ENCODE results near the gene ZNF3. TPM values are rescaled to one million over a fixed set of nuclear protein-coding genes. Genes with fewer than 3 reads are reported as not detected.

ZNF3 gene
- total and polyA plus RNA-seq, 9 of the 15 experiments (the other 6 are each of a cell fraction or from before 2014, with no cell fraction given): 30.0 to 64.9 (median 51.5) TPM

DNA sequence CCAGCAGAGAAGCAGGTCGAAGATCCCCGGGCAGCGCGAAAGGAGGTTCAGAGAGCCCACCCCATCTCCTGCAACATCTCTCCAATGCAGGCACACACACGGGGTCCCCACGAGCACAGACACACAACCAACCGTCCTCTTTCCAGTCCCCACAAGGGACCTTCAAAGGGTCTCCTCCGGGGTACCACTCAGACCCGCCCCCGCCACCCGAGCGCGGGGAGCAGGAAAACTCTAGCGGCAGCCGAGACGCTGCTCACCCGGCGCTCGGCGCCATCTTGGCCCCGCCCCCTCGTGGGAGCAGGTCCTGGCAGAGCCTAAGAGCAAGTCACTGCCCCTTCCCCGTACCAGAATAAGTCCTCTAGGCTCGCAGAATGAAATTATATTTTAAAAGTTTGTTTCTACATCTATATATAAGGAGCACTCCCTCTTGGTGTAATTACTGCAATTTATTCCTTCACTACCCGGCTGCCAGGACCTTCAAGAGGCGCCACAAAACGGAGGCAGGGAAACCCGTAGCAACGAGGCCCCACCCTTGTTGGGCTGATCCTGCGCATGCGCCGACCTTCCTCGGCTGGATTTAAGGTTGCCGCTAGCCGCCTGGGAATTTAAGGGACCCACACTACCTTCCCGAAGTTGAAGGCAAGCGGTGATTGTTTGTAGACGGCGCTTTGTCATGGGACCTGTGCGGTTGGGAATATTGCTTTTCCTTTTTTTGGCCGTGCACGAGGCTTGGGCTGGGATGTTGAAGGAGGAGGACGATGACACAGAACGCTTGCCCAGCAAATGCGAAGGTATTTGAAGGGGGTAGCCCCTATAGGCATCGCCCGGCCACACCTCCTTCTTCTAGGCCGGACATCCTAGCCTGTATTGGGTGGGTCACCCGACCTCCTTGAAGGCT, 37.8 kb upstream of the ZNF3 start, which contains the start of the genes CNPY4 and TAF6 (continued):
- TF ChIP-seq HOXB6 (CRISPR knock-in tag; IDR thresholded peaks at IDR 0.05; ENCODE audit: borderline replicate concordance) (0 out of 2 replicates have a peak, but pooled peaks have one; percentile 63), MYC (IDR thresholded peaks at IDR 0.05; ENCODE audit: low read depth, low read length) (peak; percentile 73), MYC (CRISPR knock-in tag; IDR thresholded peaks at IDR 0.05; ENCODE audit: borderline replicate concordance, low read depth) (no peak), BRD9 (IDR thresholded peaks at IDR 0.05; ENCODE audit: low read depth, partially characterized antibody) (peak; percentile 22), GTF2E2 (tag; IDR thresholded peaks at IDR 0.05) (peak; percentile 97), ZNF212 (CRISPR knock-in tag; IDR thresholded peaks at IDR 0.05) (0 out of 2 replicates have a peak, but pooled peaks have one; percentile 48), MTA3 (IDR thresholded peaks at IDR 0.05; ENCODE audit: borderline replicate concordance) (peak; percentile 99), DDX20 (tag; IDR thresholded peaks at IDR 0.05; ENCODE audit: low read depth) (no peak), GATAD2A (IDR thresholded peaks at IDR 0.05) (no peak), TOE1 (IDR thresholded peaks at IDR 0.05; ENCODE audit: borderline replicate concordance) (peak; percentile 89), TOE1 (CRISPR knock-in tag; IDR thresholded peaks at IDR 0.05; ENCODE audit: borderline replicate concordance, low read depth) (no peak)
- TF ChIP-seq, protein P1, sequence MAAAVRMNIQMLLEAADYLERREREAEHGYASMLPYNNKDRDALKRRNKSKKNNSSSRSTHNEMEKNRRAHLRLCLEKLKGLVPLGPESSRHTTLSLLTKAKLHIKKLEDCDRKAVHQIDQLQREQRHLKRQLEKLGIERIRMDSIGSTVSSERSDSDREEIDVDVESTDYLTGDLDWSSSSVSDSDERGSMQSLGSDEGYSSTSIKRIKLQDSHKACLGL (CRISPR knock-in tag; IDR thresholded peaks at IDR 0.05; ENCODE audit: borderline replicate concordance, poor library complexity, severe bottlenecking): peak; percentile 71
- TF ChIP-seq, protein P2, sequence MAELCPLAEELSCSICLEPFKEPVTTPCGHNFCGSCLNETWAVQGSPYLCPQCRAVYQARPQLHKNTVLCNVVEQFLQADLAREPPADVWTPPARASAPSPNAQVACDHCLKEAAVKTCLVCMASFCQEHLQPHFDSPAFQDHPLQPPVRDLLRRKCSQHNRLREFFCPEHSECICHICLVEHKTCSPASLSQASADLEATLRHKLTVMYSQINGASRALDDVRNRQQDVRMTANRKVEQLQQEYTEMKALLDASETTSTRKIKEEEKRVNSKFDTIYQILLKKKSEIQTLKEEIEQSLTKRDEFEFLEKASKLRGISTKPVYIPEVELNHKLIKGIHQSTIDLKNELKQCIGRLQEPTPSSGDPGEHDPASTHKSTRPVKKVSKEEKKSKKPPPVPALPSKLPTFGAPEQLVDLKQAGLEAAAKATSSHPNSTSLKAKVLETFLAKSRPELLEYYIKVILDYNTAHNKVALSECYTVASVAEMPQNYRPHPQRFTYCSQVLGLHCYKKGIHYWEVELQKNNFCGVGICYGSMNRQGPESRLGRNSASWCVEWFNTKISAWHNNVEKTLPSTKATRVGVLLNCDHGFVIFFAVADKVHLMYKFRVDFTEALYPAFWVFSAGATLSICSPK (IDR thresholded peaks at IDR 0.05; ENCODE audit: borderline replicate concordance): no peak
- TF ChIP-seq, protein P3, sequence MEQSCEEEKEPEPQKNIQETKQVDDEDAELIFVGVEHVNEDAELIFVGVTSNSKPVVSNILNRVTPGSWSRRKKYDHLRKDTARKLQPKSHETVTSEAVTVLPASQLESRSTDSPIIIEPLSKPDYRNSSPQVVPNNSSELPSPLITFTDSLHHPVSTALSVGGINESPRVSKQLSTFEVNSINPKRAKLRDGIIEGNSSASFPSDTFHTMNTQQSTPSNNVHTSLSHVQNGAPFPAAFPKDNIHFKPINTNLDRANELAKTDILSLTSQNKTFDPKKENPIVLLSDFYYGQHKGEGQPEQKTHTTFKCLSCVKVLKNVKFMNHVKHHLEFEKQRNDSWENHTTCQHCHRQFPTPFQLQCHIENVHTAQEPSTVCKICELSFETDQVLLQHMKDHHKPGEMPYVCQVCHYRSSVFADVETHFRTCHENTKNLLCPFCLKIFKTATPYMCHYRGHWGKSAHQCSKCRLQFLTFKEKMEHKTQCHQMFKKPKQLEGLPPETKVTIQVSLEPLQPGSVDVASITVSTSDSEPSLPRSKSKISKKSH (CRISPR knock-in tag; IDR thresholded peaks at IDR 0.05): no peak
- TF ChIP-seq, protein P4, sequence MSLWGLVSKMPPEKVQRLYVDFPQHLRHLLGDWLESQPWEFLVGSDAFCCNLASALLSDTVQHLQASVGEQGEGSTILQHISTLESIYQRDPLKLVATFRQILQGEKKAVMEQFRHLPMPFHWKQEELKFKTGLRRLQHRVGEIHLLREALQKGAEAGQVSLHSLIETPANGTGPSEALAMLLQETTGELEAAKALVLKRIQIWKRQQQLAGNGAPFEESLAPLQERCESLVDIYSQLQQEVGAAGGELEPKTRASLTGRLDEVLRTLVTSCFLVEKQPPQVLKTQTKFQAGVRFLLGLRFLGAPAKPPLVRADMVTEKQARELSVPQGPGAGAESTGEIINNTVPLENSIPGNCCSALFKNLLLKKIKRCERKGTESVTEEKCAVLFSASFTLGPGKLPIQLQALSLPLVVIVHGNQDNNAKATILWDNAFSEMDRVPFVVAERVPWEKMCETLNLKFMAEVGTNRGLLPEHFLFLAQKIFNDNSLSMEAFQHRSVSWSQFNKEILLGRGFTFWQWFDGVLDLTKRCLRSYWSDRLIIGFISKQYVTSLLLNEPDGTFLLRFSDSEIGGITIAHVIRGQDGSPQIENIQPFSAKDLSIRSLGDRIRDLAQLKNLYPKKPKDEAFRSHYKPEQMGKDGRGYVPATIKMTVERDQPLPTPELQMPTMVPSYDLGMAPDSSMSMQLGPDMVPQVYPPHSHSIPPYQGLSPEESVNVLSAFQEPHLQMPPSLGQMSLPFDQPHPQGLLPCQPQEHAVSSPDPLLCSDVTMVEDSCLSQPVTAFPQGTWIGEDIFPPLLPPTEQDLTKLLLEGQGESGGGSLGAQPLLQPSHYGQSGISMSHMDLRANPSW (CRISPR knock-in tag; IDR thresholded peaks at IDR 0.05): peak; percentile 30; the same call in 1 of the 2 replicates
- TF ChIP-seq, protein P5, sequence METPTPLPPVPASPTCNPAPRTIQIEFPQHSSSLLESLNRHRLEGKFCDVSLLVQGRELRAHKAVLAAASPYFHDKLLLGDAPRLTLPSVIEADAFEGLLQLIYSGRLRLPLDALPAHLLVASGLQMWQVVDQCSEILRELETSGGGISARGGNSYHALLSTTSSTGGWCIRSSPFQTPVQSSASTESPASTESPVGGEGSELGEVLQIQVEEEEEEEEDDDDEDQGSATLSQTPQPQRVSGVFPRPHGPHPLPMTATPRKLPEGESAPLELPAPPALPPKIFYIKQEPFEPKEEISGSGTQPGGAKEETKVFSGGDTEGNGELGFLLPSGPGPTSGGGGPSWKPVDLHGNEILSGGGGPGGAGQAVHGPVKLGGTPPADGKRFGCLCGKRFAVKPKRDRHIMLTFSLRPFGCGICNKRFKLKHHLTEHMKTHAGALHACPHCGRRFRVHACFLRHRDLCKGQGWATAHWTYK (CRISPR knock-in tag; IDR thresholded peaks at IDR 0.05): peak; percentile 35; the same call in 1 of the 2 replicates
